Measurements from ENCODE around the gene GRK3. TPM values are rescaled to one million over a fixed set of nuclear protein-coding genes. Genes with fewer than 3 reads are reported as not detected.

GRK3 gene
- polyA plus RNA-seq, 4 donors: 0.22 to 6.0 (median 2.0) TPM

GRCh38 chr22:25739659-25740344 lies 175.3 kb downstream of the GRK3 start:
- Histone ChIP-seq H3K27me3 (ENCODE audit: control insufficient read depth in 3 of 3, insufficient read depth in 3 of 3, low read length in 3 of 3) (peaks cover 0 to 2% (median 0%) of the 10 kb centered on the region in 3 donors), H3K27ac (ENCODE audit: low read depth in 1 of 3, low read length in 2 of 3) (no peak overlapping the region), H3K4me1 (ENCODE audit: control insufficient read depth in 3 of 3, insufficient read depth in 2 of 3, low read depth in 1 of 3, low read length in 2 of 3) (no peaks in the 10 kb centered on the region), H3K4me3 (ENCODE audit: low read depth in 1 of 3, low read length in 3 of 3) (no peak overlapping the region), H3K9me3 (ENCODE audit: control insufficient read depth in 2 of 2, insufficient read depth in 1 of 2, low read depth in 1 of 2, low read length in 1 of 2) (no peaks in the 10 kb centered on the region), H3K36me3 (ENCODE audit: control insufficient read depth in 3 of 3, insufficient read depth in 2 of 3, low read depth in 1 of 3, low read length in 3 of 3) (no peaks in the 10 kb centered on the region)
- FAIRE-seq (no peak), DNase-seq (no peak)
- 76 to 92% (median 88%) methylated on average over 11 of the region's 11 CpGs for WGBS, 3 donors

GRCh38 chr22:25741692-25742626 lies 177.5 kb downstream of the GRK3 start, which contains the start of gene MYO18B:
TSS of gene MYO18B (plus strand) at chr22:25742188. CDS start at chr22:25761093, 18,905 bp downstream.
- H3K27me3 ChIP-seq (ENCODE audit: control insufficient read depth in 3 of 3, insufficient read depth in 3 of 3, low read length in 3 of 3): peaks cover 0 to 2% (median 0%) of the 10 kb centered on the region in 3 donors
- FAIRE-seq: no peak
- DNase-seq: no peak
- 83 to 89% (median 85%) methylated on average over 36 of the region's 36 CpGs for WGBS, 3 donors
- no peaks in the 10 kb centered on the region for H3K9me3 ChIP-seq (ENCODE audit: control insufficient read depth in 2 of 2, insufficient read depth in 1 of 2, low read depth in 1 of 2, low read length in 1 of 2)
- peaks cover 0 to 1% (median 0%) of the 10 kb centered on the region in 3 donors for H3K4me1 ChIP-seq (ENCODE audit: control insufficient read depth in 3 of 3, insufficient read depth in 2 of 3, low read depth in 1 of 3, low read length in 2 of 3)
- no peaks in the 10 kb centered on the region for H3K36me3 ChIP-seq (ENCODE audit: control insufficient read depth in 3 of 3, insufficient read depth in 2 of 3, low read depth in 1 of 3, low read length in 3 of 3)
- no peak within 1 kb of the TSS for H3K27ac ChIP-seq (ENCODE audit: low read depth in 1 of 3, low read length in 2 of 3)
- H3K4me3 ChIP-seq (ENCODE audit: low read depth in 1 of 3, low read length in 3 of 3): no peak within 1 kb of the TSS

GRCh38 chr22:25742918-25743708 lies 178.6 kb downstream of the GRK3 start:
- Histone ChIP-seq H3K27ac (ENCODE audit: low read depth in 1 of 3, low read length in 2 of 3) (no peak overlapping the region), H3K27me3 (ENCODE audit: control insufficient read depth in 3 of 3, insufficient read depth in 3 of 3, low read length in 3 of 3) (peaks cover 0 to 2% (median 0%) of the 10 kb centered on the region in 3 donors), H3K4me1 (ENCODE audit: control insufficient read depth in 3 of 3, insufficient read depth in 2 of 3, low read depth in 1 of 3, low read length in 2 of 3) (peaks cover 0 to 6% (median 1%) of the 10 kb centered on the region in 3 donors), H3K4me3 (ENCODE audit: low read depth in 1 of 3, low read length in 3 of 3) (no peak overlapping the region), H3K36me3 (ENCODE audit: control insufficient read depth in 3 of 3, insufficient read depth in 2 of 3, low read depth in 1 of 3, low read length in 3 of 3) (no peaks in the 10 kb centered on the region), H3K9me3 (ENCODE audit: control insufficient read depth in 2 of 2, insufficient read depth in 1 of 2, low read depth in 1 of 2, low read length in 1 of 2) (no peaks in the 10 kb centered on the region)
- no peak for FAIRE-seq
- 86 to 89% (median 89%) methylated on average over 6 of the region's 6 CpGs for WGBS, 3 donors
- no peak for DNase-seq

GRCh38 chr22:25744694-25745093 lies 180.2 kb downstream of the GRK3 start:
- DNase-seq: no peak
- FAIRE-seq: no peak
- H3K4me1 ChIP-seq (ENCODE audit: control insufficient read depth in 3 of 3, insufficient read depth in 2 of 3, low read depth in 1 of 3, low read length in 2 of 3): peaks cover 0 to 6% (median 4%) of the 10 kb centered on the region in 3 donors
- H3K27ac ChIP-seq (ENCODE audit: low read depth in 1 of 3, low read length in 2 of 3): no peak overlapping the region
- H3K4me3 ChIP-seq (ENCODE audit: low read depth in 1 of 3, low read length in 3 of 3): no peak overlapping the region
- H3K36me3 ChIP-seq (ENCODE audit: control insufficient read depth in 3 of 3, insufficient read depth in 2 of 3, low read depth in 1 of 3, low read length in 3 of 3): no peaks in the 10 kb centered on the region
- 84 to 89% (median 88%) methylated on average over 4 of the region's 4 CpGs for WGBS, 3 donors
- H3K27me3 ChIP-seq (ENCODE audit: control insufficient read depth in 3 of 3, insufficient read depth in 3 of 3, low read length in 3 of 3): peaks cover 0 to 2% (median 0%) of the 10 kb centered on the region in 3 donors
- peaks cover 0 to 3% of the 10 kb centered on the region in 2 donors for H3K9me3 ChIP-seq (ENCODE audit: control insufficient read depth in 2 of 2, insufficient read depth in 1 of 2, low read depth in 1 of 2, low read length in 1 of 2)

GRCh38 chr22:25745341-25746011 lies 181.0 kb downstream of the GRK3 start:
- Histone ChIP-seq H3K27me3 (ENCODE audit: control insufficient read depth in 3 of 3, insufficient read depth in 3 of 3, low read length in 3 of 3) (peaks cover 0 to 2% (median 0%) of the 10 kb centered on the region in 3 donors), H3K9me3 (ENCODE audit: control insufficient read depth in 2 of 2, insufficient read depth in 1 of 2, low read depth in 1 of 2, low read length in 1 of 2) (peaks cover 0 to 3% of the 10 kb centered on the region in 2 donors), H3K4me1 (ENCODE audit: control insufficient read depth in 3 of 3, insufficient read depth in 2 of 3, low read depth in 1 of 3, low read length in 2 of 3) (peaks cover 0 to 6% (median 4%) of the 10 kb centered on the region in 3 donors), H3K36me3 (ENCODE audit: control insufficient read depth in 3 of 3, insufficient read depth in 2 of 3, low read depth in 1 of 3, low read length in 3 of 3) (no peaks in the 10 kb centered on the region), H3K27ac (ENCODE audit: low read depth in 1 of 3, low read length in 2 of 3) (peak overlapping the region in 1 of 3 donors; percentile 5), H3K4me3 (ENCODE audit: low read depth in 1 of 3, low read length in 3 of 3) (no peak overlapping the region)
- FAIRE-seq (no peak), DNase-seq (no peak)
- WGBS, 3 donors: 51 to 75% (median 69%) methylated on average over 7 of the region's 7 CpGs

- peaks cover 0 to 6% (median 4%) of the 10 kb centered on the region in 3 donors for H3K4me1 ChIP-seq (ENCODE audit: control insufficient read depth in 3 of 3, insufficient read depth in 2 of 3, low read depth in 1 of 3, low read length in 2 of 3)
- H3K27ac ChIP-seq (ENCODE audit: low read depth in 1 of 3, low read length in 2 of 3): no peak overlapping the region
- DNase-seq (peak in 1 of 2 donors; percentile 9), FAIRE-seq (no peak)
- WGBS, 3 donors: 0 to 21% (median 11%) methylated on average over 1 of the region's 1 CpG
- H3K36me3 ChIP-seq (ENCODE audit: control insufficient read depth in 3 of 3, insufficient read depth in 2 of 3, low read depth in 1 of 3, low read length in 3 of 3): no peaks in the 10 kb centered on the region
- no peak overlapping the region for H3K4me3 ChIP-seq (ENCODE audit: low read depth in 1 of 3, low read length in 3 of 3)
- peaks cover 0 to 3% of the 10 kb centered on the region in 2 donors for H3K9me3 ChIP-seq (ENCODE audit: control insufficient read depth in 2 of 2, insufficient read depth in 1 of 2, low read depth in 1 of 2, low read length in 1 of 2)
- peaks cover 0 to 2% (median 0%) of the 10 kb centered on the region in 3 donors for H3K27me3 ChIP-seq (ENCODE audit: control insufficient read depth in 3 of 3, insufficient read depth in 3 of 3, low read length in 3 of 3)
Measured at GRCh38 chr22:25746012-25746373, 181.5 kb downstream of the GRK3 start.

- DNase-seq (peak; percentile 38), FAIRE-seq (no peak)
- Histone ChIP-seq H3K4me1 (ENCODE audit: control insufficient read depth in 3 of 3, insufficient read depth in 2 of 3, low read depth in 1 of 3, low read length in 2 of 3) (peaks cover 0 to 6% (median 4%) of the 10 kb centered on the region in 3 donors), H3K9me3 (ENCODE audit: control insufficient read depth in 2 of 2, insufficient read depth in 1 of 2, low read depth in 1 of 2, low read length in 1 of 2) (peaks cover 0 to 3% of the 10 kb centered on the region in 2 donors), H3K27ac (ENCODE audit: low read depth in 1 of 3, low read length in 2 of 3) (no peak overlapping the region), H3K36me3 (ENCODE audit: control insufficient read depth in 3 of 3, insufficient read depth in 2 of 3, low read depth in 1 of 3, low read length in 3 of 3) (no peaks in the 10 kb centered on the region), H3K27me3 (ENCODE audit: control insufficient read depth in 3 of 3, insufficient read depth in 3 of 3, low read length in 3 of 3) (no peaks in the 10 kb centered on the region), H3K4me3 (ENCODE audit: low read depth in 1 of 3, low read length in 3 of 3) (no peak overlapping the region)
- 65 to 71% (median 68%) methylated on average over 8 of the region's 8 CpGs for WGBS, 3 donors
Measured at GRCh38 chr22:25747245-25747944, 182.9 kb downstream of the GRK3 start.

Measured in small intestine (tissue), 7 donors.